Measurements from ENCODE around the gene ZNF443. TPM values are rescaled to one million over a fixed set of nuclear protein-coding genes. Genes with fewer than 3 reads are reported as not detected.

The ZNF443 gene
- total RNA-seq: 1.6 and 1.7 TPM in 2 replicates

GRCh38 chr19:12440541-12441316 lies at the start of gene ZNF443:
Gene ZNF443 (minus strand): TSS chr19:12441021. CDS start chr19:12440914, 107 bp downstream.

GRCh38 chr19:12484371-12485051 lies 43.7 kb upstream of the ZNF443 start, which contains the start of gene ZNF709:
Gene ZNF709 (minus strand): TSS chr19:12484816. CDS start chr19:12484657, 159 bp downstream.

GRCh38 chr19:12400633-12401502 lies 40.0 kb downstream of the ZNF443 start, which contains the start of gene ZNF799:
Gene ZNF799 (minus strand): TSS chr19:12401271. CDS start chr19:12401070, 201 bp downstream.

Other genes starting within 250 kb of the ZNF443 start
- gene ZNF44, start 146.1 kb downstream of the ZNF443 start, total RNA-seq: 2.8 and 4.6 TPM in 2 replicates
- gene ZNF563, start 107.4 kb downstream of the ZNF443 start, total RNA-seq: 1.5 and 3.2 TPM in 2 replicates
- gene ZNF442, start 75.3 kb downstream of the ZNF443 start, total RNA-seq: 0.37 and 0.56 TPM in 2 replicates
- 1.6 and 2.6 TPM in 2 replicates for gene ZNF799, start 39.8 kb downstream of the ZNF443 start, total RNA-seq
- 0.23 and 0.56 TPM in 2 replicates for gene ZNF709, start 43.8 kb upstream of the ZNF443 start, total RNA-seq
- 2.3 and 3.7 TPM in 2 replicates for gene ZNF564, start 110.5 kb upstream of the ZNF443 start, total RNA-seq
- 3.0 and 4.3 TPM in 2 replicates for gene ZNF490, start 169.8 kb upstream of the ZNF443 start, total RNA-seq
- gene ZNF791, start 169.9 kb upstream of the ZNF443 start, total RNA-seq: 9.0 and 9.2 TPM in 2 replicates
- gene MAN2B1, start 225.7 kb upstream of the ZNF443 start, total RNA-seq: 39.4 and 43.9 TPM in 2 replicates
- gene WDR83, start 225.8 kb upstream of the ZNF443 start, total RNA-seq: 6.2 and 10.6 TPM in 2 replicates
- 63.6 and 81.8 TPM in 2 replicates for gene DHPS, start 240.9 kb upstream of the ZNF443 start, total RNA-seq
- not detected in 2 replicates for gene GNG14, start 247.0 kb upstream of the ZNF443 start, total RNA-seq